Measurements from ENCODE around the gene PIAS1.

The PIAS1 gene

DNA sequence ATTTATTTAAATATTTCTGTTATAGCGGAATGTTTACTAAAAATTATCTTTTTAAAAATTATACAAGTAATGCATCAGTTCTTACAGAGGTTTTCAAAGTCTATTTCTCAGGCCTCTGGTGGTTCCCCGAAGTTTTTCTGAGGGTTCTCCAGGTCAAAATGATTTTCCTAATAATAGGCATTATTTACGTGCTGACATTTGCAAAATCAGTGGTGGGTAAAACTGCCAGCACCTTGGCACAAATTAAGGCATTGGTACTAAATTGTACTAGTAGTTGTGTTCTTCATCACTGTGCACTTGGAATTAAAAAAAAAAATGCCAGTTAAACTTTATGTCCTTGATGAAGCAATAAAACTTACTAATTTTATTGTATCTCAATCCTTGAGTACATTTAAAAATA lies 9.5 kb downstream of the PIAS1 start:
- no peak for DNase-seq (ENCODE audit: low read depth)

DNA sequence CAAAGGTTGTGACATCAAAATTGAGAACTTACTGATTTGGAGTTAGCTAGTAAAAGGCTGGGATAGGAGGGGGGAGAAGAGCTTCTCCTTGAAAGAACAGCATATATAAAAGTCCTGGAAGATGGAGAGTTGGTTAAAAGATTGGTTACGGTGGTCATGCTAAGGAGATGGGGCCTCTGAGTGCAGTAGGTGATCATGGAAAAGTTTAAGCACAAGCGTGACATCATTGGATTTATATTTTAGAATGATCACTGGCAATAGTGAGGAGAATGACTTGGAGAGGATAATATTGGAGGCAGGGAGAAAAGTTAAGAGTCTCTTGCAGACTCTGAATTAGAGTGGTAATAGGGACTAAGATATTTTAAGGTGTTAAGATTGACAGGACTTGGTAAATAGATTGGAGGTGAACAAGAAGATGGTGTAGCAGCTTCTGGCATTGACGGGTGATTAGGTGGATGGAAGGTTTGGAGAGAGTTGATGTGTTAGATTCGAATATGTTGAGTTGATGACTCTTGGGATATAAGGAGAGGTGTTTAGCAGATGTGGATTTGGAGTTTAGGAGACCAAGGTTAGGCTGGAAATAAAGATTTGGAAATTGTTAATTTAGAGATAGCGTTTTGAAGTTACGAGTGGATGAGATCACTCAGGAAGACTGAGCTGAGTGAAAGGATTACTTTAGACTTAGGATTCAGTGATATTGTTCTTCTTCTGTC lies 19.6 kb downstream of the PIAS1 start:
- DNase-seq (ENCODE audit: low read depth): no peak

DNA sequence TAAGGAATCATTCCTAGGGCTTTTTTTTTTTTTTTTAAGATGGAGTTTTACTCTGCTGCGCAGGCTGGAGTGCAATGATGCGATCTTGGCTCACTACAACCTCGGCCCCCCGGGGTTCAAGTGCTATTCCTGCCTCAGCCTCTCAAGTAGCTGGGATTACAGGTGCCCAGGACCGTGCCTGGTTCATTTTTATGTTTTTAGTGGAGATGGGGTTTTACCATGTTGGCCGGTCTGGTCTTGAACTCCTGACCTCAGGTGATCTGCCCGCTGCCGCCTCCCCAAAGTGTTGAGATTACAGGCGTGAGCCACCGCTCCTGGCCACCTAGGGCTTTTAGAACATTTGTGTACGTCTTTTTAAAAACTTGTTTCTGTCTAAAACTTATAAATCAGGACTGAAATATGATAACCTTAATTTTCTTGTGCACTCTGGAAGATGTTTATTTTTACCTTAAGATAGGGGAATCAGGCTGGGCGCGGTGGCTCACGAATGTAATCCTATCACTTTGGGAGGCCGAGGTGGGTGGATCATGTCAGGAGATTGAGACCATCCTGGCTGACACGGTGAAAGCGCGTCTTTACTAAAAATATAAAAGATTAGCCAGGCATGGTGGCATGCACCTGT lies 21.8 kb downstream of the PIAS1 start:
- DNase-seq (ENCODE audit: low read depth): no peak

DNA sequence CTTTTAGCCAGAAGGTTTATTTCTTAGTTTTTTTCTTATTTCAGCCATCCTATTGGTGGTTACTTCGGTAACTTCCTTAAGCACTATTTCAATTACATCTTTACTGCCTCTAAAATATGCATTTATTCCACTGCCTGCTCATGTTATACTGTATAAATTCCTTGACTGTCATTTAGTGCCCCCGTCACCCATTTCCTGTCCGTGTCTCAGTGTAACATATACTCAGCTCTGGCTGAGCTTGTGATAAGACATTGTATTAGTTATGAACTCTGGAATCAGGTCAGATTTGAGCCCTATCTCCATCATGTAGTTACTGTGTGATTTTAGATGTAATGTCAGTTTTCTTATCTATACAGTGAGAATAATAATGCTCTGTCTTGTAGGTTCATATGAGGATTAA lies 24.2 kb downstream of the PIAS1 start:
- no peak for DNase-seq (ENCODE audit: low read depth)

DNA sequence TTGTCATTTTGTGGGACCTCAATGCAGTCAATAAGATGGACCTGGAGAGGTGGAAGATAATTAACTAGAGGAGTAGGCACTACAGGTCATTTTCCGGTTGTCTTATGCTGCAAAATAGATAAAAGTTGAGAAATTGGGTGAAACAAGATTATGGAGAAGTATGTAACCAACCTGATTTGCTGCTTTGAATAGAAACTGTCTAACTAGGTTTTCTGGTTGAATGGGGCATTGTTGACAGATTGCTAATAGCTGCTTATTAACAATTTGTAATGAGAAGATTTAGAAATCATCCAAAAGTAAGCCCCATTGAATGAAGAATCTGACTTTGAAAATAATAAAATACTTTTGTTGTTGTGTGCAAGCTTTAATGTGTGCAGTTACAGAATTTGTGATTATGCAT lies 26.2 kb downstream of the PIAS1 start:
- no peak for DNase-seq (ENCODE audit: low read depth)

DNA sequence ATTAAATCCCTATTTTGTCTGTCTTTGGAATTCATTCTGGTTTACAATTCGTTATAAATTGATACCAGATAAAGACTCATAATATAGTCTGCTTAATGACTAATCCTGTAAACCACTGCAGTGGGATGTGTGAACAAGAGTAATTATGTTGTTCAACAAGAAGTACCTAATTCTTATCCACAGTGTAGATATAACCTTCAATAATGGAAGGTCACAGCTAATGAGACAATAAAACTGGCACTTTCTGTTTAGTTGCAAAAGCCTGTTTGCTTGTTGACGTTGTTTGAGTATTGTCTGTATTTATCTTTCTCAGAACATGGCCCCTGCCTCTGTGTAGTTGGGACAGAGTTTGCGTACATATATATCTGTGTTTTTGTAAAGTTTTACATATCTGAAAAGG lies 26.7 kb downstream of the PIAS1 start:
- no peak for DNase-seq (ENCODE audit: low read depth)

DNA sequence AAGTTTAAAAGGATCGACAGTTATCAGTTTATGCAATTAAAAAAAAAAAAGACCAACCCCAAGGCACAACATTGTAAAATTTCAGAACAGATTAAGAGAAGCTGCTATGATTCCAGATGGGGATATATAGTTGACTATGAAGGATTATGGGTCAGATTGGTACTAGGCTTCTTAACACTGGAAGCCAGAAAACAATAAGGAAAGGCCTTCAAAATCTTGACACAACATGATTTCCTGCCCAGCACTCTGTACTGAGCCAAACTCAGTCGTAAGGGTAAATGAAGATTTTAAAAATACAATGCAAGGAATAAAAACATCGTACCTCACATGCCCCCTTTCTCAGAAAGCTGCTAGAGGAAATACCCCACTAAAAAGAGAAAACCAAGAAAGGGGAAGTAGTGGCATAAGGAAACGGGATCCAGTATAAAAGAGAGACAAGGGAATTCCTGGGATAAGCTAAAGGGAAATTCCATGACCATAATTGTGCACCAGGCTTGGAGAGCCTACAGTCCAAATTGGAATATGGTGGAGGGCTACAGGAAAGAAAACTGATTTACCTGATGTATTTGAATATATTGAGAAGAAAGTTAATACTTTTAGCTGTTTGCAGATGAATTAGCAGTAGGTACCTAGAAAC lies 27.9 kb downstream of the PIAS1 start:
- DNase-seq (ENCODE audit: low read depth): no peak

DNA sequence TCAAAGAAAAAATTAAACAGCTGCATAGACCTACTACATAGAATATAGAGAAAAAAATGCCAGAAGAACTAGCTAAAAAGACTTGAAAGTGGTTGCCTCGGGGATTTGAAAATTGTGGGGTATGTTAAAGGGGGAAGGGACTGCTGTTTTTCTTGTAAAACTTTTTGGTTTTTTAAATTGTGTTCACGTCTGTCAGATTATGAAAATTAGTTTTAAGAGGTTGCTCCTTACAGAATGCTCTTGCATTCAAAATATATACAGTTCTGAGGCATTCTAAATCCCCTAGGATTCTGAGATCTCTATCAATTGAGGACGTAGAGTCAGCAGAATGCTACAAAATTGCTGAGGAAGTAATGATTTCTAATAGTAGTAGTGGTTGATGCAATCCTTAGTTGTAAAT lies 28.6 kb downstream of the PIAS1 start:
- DNase-seq (ENCODE audit: low read depth): no peak

DNA sequence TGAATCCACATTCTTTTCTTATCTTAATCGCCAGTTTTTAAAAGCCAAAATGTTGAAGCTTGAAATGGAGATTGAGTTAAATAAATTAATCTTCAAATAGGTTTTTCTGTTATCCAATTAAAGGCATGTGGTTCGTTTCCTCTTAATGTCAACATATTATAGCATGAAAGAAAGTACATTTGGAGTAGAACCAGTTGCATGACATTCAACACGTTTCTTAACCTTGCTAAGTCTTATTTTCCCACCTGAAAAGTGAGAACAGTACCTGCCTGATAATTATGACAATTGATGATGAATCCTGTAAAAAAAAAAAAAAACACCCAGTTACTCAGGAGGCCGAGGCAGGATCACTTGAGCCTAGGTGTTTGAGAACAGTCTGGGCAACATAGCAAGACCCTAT lies 29.3 kb downstream of the PIAS1 start:
- DNase-seq (ENCODE audit: low read depth): no peak

DNA sequence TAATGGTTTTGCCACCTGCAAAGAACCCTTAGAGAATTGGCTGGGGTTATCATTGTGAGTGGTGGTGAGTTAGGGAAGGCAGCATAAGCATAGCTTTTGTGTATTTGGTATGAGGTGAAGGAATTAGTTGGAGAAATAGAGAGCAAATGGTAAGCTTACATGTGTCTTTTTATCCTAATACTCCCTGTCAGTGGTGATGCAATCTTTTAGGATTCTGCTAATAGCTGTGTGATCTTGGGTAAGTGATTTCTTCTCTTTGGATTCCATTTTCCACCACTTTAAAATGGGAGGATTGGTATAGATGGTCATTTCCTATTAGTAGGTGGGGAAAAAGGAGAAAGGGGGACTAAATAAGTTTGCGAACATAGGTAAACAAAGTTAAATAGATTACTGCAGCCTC lies 30.9 kb downstream of the PIAS1 start:
- DNase-seq (ENCODE audit: low read depth): no peak

DNA sequence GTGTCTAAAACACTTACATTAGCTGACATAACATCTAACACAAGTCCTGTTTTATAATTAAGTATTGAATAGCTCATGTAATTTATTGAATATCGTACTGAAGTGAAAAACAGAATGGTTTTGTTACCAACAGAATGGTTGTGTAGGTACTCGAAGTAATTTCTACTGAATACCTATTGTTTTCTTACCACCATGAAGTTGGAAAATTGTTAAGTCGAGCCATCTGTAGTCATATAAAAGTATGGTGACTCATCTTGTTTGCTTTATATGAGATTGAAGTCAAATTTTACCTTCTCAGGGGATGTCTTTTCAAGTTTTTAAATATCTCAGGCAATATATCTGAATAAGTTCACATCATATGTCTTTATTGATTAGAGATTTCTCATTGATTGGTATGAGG lies 37.6 kb downstream of the PIAS1 start:
- no peak for DNase-seq (ENCODE audit: low read depth)

DNA sequence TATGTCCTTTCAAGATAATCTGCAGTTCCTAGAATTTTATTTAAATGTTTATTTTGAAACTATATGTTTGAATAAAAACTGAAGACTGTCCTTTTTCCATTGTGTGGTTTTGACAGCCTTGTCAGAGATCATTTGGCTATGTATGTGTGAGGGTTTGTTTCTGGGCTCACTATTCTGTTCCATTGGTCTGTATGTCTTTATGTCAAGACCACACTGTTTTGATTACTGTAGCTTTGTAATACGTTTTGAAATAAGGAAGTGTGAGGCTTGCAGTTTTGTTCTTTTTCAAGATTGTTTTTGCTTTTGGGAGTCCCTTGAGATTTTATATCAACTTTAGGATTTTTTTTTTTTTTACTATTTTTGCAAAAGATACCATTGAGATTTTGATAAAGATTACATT lies 42.0 kb downstream of the PIAS1 start:
- no peak for DNase-seq (ENCODE audit: low read depth)

DNA sequence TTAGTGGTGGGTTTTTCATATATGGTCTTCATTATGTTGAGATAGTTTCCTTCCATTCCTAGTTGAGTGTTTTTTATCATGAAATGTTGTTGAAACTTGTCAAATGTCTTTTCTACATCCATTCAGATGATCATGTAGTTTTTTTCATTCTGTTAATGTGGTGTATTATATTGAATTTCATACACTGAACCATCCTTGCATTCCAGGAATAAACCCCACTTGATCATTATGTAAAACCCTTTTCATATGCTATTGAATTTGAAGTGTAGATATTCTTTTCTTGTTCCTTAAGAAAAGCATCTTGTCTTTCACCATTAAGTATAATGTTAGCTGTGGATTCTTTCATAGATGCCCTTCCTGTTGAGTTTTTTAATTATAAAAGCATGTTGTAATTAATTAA lies 42.9 kb downstream of the PIAS1 start:
- DNase-seq (ENCODE audit: low read depth): no peak

DNA sequence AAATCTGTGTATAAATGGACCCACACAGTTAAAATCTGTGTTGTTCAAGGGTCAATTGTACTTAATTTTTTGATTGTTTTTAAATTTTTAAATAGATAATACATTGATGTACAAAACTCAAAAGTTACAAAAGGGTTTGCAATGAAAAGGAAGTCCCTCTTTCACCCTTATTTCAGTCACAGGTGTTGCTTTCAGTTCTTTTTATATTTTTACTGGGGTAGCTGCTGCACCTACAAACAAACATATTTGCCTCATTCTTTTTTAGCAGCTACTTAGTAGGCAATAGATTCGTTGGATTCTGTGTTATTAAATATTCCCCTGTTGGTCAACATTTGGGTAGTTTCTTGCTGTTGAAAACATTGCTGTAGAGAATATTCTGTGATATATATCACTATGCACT lies 44.4 kb downstream of the PIAS1 start:
- DNase-seq (ENCODE audit: low read depth): no peak

DNA sequence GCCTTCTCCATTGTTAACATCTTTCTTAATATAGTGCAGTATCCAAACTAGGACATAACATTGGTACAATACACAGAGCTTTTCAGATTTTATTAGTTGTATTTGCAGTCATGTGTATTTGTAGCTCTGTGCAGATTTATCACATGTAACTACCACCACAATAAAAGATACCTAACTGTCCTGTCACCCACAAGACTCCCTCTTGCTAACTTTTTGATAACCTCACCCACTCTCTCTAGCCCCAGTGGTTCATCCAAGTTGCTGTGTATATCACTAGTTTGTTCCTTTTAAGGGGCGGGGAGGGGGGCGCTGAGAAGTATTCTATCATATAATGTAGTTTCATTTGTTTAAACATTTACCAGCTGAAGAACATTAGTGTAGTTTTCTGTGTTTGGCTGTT lies 46.1 kb downstream of the PIAS1 start:
- DNase-seq (ENCODE audit: low read depth): no peak

DNA sequence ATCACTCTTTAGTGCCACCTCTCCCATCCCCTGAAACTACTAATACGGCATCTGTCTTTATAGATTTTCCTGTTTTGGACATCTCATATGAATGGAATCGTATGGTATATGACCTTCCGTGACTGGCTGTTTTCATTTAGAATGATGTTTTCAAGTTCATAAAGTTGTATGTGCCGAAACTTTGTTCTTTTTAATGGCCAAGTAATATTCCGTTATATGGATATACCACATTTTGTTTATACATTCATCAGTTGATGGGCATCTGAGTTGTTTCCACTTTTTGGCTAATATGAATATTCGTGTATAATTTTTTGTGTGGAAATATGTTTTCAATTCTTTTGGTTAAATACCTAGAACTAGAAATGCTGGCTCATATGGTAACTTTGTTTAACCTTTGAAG lies 49.5 kb downstream of the PIAS1 start:
- no peak for DNase-seq (ENCODE audit: low read depth)

DNA sequence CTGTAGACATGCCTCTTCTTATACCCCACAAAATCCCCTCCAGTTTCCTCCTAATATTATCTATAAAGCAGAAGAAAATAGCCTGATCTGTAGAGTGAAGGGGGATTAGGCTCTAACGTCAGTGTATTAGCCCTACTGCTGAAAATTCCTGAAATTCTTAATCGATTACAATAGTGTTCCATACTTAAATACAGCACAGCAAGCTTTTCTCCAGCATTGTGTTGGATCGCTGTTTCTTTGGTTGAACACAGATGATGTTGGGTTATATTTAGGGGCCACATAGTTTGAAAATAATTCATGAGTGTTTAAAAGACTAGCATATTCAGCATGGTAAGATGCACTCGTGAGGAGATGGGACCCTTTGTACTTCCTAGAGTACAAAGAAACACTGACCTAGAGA lies 52.5 kb downstream of the PIAS1 start:
- DNase-seq (ENCODE audit: low read depth): no peak

DNA sequence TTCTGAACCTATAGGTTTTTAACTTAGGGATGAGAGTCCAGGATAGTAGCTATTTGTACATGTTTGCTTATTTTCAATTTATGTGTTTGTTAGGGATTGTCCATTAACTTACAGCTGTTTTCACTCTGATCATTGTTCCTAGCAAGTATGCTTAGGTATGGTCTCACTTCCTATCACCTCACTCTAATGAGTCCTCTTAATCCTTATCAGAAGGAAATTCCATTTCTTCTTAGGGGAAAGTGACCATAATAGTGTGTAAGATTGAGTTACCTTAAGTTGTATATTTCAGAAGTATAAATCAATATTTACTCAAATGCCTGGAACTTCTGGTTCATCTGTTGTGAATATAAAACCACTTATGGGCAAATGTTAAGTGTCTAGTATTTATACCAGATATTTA lies 53.0 kb downstream of the PIAS1 start:
- no peak for DNase-seq (ENCODE audit: low read depth)

DNA sequence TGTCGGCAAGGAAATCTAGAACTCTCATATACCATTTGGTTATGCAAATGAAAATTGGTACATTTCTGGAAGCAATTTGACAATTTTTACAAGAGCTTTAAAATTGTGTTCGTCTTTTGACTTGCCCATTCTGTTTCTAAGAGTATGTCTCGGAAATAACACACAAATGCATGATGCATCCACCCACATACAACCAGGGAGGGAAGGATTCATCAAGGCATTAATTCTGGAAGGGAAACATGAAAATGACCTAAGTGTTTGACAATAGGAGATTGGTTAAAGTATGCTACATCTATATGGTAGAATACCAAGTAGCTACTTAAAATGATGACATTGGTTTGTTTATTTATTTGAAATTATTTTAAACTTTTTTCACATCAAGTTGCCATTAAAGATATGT lies 58.6 kb downstream of the PIAS1 start:
- no peak for DNase-seq (ENCODE audit: low read depth)

DNA sequence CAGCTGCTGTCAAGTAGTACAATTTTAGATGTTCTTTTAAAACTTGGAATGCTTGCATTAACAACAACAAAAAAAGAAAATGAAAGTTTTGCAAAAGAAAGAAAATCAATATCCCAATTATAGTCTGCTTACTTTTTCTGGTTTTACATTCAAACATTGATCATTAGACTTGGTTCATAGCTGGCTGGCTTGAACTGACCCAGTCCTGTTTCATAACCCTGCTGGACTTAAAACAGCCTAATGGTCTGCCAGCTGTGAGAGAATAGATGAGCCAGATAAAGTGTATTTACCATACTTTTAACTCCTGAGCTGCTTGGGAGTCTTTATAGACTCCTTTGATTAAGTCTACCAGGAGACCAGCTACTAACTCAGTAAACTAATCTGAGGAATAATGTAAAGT lies 59.2 kb downstream of the PIAS1 start:
- DNase-seq (ENCODE audit: low read depth): peak; percentile 8

DNA sequence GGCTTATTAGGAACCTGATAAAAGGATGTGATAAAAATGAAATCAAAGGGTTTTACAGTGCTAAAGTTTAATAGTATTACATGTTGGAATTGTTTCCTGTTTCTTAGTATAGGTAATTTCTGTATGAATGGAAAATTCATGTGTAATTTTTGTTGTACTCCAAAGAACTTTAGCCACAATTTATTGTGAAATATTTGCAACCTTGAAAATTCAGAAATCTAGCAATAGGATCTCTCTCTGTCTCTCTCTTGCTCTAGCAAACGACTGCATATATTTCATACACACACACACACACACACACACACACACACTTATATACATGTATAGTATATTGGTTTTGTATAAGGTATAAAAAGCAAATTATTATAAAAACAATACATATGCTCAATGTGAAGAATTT lies 59.6 kb downstream of the PIAS1 start:
- DNase-seq (ENCODE audit: low read depth): no peak

DNA sequence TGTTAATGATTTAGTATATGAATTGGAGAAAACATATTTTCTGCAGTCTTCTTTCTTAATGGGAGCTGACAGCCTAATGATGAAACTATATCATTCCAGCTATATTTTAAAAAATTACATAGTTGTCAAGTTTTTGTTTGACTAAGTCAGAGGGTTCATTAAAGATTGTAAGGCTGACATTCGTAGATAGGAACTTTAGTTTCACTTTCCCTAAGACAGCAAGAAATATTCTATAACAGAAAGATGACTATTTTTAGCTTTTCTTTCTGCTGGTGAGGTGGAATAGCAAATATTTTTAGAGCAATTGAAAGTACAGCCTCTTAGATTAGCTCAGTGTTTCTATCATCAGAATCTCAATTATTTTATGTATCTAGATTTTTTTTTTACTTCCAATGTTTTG lies 60.2 kb downstream of the PIAS1 start:
- DNase-seq (ENCODE audit: low read depth): no peak

DNA sequence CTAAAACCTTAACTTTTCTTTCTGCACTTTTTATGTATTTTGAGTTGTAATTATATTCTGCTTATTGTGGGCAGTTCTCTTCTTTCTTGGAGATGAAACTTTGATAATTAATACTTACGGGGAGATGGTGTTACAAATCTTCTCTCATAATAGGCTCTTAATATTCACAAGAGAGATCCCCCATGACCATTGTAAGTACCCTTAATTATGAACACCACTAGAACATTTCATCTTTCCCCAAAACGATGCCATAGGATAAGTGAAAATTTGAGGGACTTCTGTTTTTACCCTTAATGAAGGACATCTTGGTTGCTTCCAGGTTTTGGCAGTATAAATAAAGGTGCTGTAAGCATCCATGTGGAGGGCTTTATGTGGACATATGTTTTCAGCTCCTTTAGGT lies 60.7 kb downstream of the PIAS1 start:
- no peak for DNase-seq (ENCODE audit: low read depth)

DNA sequence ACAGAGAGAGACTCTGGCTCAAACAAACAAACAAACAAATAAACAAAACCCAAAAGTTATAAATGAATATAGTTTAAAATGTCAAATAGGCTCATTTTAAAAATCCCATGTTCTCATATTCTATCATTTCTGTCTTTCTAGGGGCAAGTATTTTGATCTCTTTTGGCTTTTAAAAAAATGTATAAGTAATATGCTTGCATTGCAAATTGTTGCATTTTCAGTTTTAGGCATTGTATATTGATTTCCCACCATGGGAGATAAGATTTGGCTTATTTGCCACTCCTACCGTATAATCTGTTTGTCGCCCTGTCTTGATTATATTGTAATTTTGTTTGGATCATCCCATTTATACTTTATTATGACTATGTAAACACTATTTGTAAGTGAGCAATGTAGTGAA lies 70.6 kb downstream of the PIAS1 start:
- DNase-seq (ENCODE audit: low read depth): no peak

All from fibroblast of the conjunctiva (primary cell).